SK-N-SH treated with all-trans-retinoic acid at 6 μM for 48 hours (cell line): Measurements from ENCODE around the gene ACAP2.

Experiments
- ARNTL ChIP-seq: fragments of 450-650 bp; formaldehyde crosslinking; IDR thresholded peaks from 2 replicates; pipeline ENCODE4 v1.5.0; 2020; ENCODE audit warnings: low read depth, mild to moderate bottlenecking, moderate library complexity, borderline replicate concordance
- CSDC2 ChIP-seq: fragments of 250-450 bp; sonication (Bioruptor Pico); IDR thresholded peaks from 2 replicates; pipeline ENCODE4 v1.5.0; 2020; ENCODE audit warnings: mild to moderate bottlenecking, moderate library complexity
- ISL1 ChIP-seq: fragments of 250-450 bp; sonication (Bioruptor Pico); IDR thresholded peaks from 2 replicates; pipeline ENCODE4 v2.1.2; 2022; ENCODE audit warnings: mild to moderate bottlenecking, moderate library complexity
- PATZ1 ChIP-seq: fragments of 250-450 bp; sonication (Bioruptor Pico); IDR thresholded peaks from 2 replicates; pipeline ENCODE4 v1.8.0; 2020; ENCODE audit warnings: mild to moderate bottlenecking, moderate library complexity, borderline replicate concordance
- PPARA ChIP-seq: fragments of 250-450 bp; sonication (Bioruptor Pico); IDR thresholded peaks from 2 replicates; pipeline ENCODE4 v1.5.0; 2020; ENCODE audit warnings: mild to moderate bottlenecking, borderline replicate concordance

GRCh38 chr3:195445885-195446284 lies 3.1 kb upstream of the ACAP2 start:
- TF ChIP-seq ARNTL (CRISPR knock-in tag) (no peak), PPARA (CRISPR knock-in tag) (no peak), CSDC2 (CRISPR knock-in tag) (no peak), ISL1 (CRISPR knock-in tag) (no peak), PATZ1 (CRISPR knock-in tag) (no peak)
